ENCODE measurements around the gene PPP1R26.

PPP1R26 gene

DNA sequence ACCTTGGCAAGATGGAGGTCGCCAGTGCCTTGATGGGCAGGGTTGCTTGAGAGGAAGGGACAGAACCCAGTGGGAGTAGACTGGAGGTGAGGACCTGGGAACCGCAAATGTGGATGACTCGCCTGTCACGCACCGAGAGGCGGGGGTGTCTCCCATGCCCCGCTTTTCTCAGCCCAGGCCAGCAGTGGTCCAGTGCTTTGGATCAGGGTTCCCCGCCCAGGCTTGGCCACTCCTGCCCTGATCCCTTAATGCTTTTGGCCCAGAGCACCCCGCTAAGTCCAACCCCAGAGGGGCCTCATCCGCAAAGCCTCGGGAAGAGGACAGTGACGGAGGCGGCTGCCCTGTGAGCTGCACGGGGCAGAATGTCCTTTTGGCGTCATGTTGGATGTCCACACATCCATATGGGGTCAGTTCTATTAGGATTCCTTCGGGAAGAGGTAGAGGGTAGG lies 23.3 kb downstream of the PPP1R26 start (continued):
- no peak for TF ChIP-seq ZSCAN4 (tag by site-specific recombination; IDR thresholded peaks at IDR 0.05)
- no peak for TF ChIP-seq ZFP41 (tag by site-specific recombination; IDR thresholded peaks at IDR 0.05; ENCODE audit: borderline replicate concordance)
- no peak for TF ChIP-seq ZNF701 (tag by site-specific recombination; IDR thresholded peaks at IDR 0.05)
- no peak for TF ChIP-seq MYNN (tag by site-specific recombination; IDR thresholded peaks at IDR 0.05; ENCODE audit: borderline replicate concordance)
- no peak for TF ChIP-seq ZNF510 (tag by site-specific recombination; IDR thresholded peaks at IDR 0.05; ENCODE audit: insufficient replicate concordance)
- TF ChIP-seq ZSCAN16 (tag by site-specific recombination; IDR thresholded peaks at IDR 0.05), result no peak
- no peak for TF ChIP-seq ZNF704 (tag by site-specific recombination; IDR thresholded peaks at IDR 0.05)
- TF ChIP-seq ZNF138 (tag by site-specific recombination; IDR thresholded peaks at IDR 0.05; ENCODE audit: borderline replicate concordance), result no peak
- TF ChIP-seq ZNF626 (tag by site-specific recombination; IDR thresholded peaks at IDR 0.05), result no peak
- no peak for TF ChIP-seq ZBTB26 (tag by site-specific recombination; optimal IDR thresholded peaks at IDR 0.05)

DNA sequence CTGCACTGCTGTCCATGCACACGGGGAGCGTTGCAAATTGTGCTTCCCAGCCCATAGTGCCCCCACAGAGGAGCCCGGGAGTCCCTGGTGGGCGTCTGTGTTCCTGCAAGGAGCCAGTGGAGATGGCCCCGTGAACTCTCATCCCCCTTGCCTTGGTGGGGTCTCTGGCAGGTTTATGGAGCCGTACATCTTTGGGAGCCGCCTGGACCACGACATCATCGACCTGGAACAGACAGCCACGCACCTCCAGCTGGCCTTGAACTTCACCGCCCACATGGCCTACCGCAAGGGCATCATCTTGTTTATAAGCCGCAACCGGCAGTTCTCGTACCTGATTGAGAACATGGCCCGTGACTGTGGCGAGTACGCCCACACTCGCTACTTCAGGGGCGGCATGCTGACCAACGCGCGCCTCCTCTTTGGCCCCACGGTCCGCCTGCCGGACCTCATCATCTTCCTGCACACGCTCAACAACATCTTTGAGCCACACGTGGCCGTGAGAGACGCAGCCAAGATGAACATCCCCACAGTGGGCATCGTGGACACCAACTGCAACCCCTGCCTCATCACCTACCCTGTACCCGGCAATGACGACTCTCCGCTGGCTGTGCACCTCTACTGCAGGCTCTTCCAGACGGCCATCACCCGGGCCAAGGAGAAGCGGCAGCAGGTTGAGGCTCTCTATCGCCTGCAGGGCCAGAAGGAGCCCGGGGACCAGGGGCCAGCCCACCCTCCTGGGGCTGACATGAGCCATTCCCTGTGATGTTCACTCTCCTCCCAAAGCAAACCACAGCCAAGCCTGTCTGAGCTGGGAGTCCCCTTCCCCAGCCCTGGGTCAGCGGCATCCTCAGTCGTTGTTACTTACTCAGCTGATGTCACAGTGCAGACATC lies 24.0 kb downstream of the PPP1R26 start:
- Histone ChIP-seq H3K9me3 (ENCODE audit: control insufficient read depth, insufficient read depth, low read depth, low read length) (no peaks in the 10 kb centered on the region), H3K36me3 (ENCODE audit: control insufficient read depth in 2 of 2, insufficient read depth in 1 of 2, low read length in 2 of 2) (peaks cover 0 to 38% of the 10 kb centered on the region in 2 experiments; a peak in 2 of 3 replicates), H3K4me3 (ENCODE audit: low read depth, low read length) (no peak overlapping the region), H3K27ac (ENCODE audit: extremely low read depth, low read depth, low read length) (no peak overlapping the region), H3K4me1 (ENCODE audit: control insufficient read depth, insufficient read depth, low read length) (peaks cover 3% of the 10 kb centered on the region; the same call in 1 of the 2 replicates)
- TF ChIP-seq TRIM28 (IDR thresholded peaks at IDR 0.05; ENCODE audit: borderline replicate concordance, low read length), result no peak
- TF ChIP-seq ZFHX2 (tag by site-specific recombination; conservative IDR thresholded peaks at IDR 0.05), result peak; percentile 40; the same call in 1 of the 2 replicates
- POLR2A ChIA-PET, result interaction anchor here (1.2 kb wide), 1 partner anchor 23 kb away, joined by 3 read pairs; no protein-coding TSS in a partner anchor
- CTCF ChIA-PET, result interaction anchor here (0.6 to 2.5 kb wide), 14 partner anchors 9 to 359 kb away, joined by 3 to 11 read pairs (median 3); partner anchors contain the start of gene PAEP

- peaks cover 0 to 38% of the 10 kb centered on the region in 2 experiments; a peak in 2 of 3 replicates for H3K36me3 ChIP-seq (ENCODE audit: control insufficient read depth in 2 of 2, insufficient read depth in 1 of 2, low read length in 2 of 2)
- H3K9me3 ChIP-seq (ENCODE audit: control insufficient read depth, insufficient read depth, low read depth, low read length), result no peaks in the 10 kb centered on the region
- ChIA-PET POLR2A (interaction anchor here (1.0 to 1.9 kb wide), 4 partner anchors 22 to 859 kb away, joined by 3 to 6 read pairs (median 3); partner anchors contain the start of gene DNLZ), CTCF (interaction anchor here (0.5 to 2.5 kb wide), 34 partner anchors 10 to 463 kb away, joined by 3 to 11 read pairs (median 3); partner anchors contain the start of genes PAEP and PPP1R26)
- no peak overlapping the region for H3K27ac ChIP-seq (ENCODE audit: extremely low read depth, low read depth, low read length)
- H3K4me1 ChIP-seq (ENCODE audit: control insufficient read depth, insufficient read depth, low read length), result peaks cover 3% of the 10 kb centered on the region; the same call in 1 of the 2 replicates
- H3K4me3 ChIP-seq (ENCODE audit: low read depth, low read length), result no peak overlapping the region
- TF ChIP-seq, protein P1, sequence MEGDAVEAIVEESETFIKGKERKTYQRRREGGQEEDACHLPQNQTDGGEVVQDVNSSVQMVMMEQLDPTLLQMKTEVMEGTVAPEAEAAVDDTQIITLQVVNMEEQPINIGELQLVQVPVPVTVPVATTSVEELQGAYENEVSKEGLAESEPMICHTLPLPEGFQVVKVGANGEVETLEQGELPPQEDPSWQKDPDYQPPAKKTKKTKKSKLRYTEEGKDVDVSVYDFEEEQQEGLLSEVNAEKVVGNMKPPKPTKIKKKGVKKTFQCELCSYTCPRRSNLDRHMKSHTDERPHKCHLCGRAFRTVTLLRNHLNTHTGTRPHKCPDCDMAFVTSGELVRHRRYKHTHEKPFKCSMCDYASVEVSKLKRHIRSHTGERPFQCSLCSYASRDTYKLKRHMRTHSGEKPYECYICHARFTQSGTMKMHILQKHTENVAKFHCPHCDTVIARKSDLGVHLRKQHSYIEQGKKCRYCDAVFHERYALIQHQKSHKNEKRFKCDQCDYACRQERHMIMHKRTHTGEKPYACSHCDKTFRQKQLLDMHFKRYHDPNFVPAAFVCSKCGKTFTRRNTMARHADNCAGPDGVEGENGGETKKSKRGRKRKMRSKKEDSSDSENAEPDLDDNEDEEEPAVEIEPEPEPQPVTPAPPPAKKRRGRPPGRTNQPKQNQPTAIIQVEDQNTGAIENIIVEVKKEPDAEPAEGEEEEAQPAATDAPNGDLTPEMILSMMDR (tag by site-specific recombination; IDR thresholded peaks at IDR 0.05), result peak; percentile 74
- TF ChIP-seq, protein P2, sequence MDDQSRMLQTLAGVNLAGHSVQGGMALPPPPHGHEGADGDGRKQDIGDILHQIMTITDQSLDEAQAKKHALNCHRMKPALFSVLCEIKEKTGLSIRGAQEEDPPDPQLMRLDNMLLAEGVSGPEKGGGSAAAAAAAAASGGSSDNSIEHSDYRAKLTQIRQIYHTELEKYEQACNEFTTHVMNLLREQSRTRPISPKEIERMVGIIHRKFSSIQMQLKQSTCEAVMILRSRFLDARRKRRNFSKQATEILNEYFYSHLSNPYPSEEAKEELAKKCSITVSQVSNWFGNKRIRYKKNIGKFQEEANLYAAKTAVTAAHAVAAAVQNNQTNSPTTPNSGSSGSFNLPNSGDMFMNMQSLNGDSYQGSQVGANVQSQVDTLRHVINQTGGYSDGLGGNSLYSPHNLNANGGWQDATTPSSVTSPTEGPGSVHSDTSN (CRISPR knock-in tag; IDR thresholded peaks at IDR 0.05), result no peak
- 0 out of 2 replicates have a peak, but pooled peaks have one; percentile 9 for TF ChIP-seq SP7 (tag by site-specific recombination; IDR thresholded peaks at IDR 0.05)
- TF ChIP-seq ZNF600 (tag by site-specific recombination; IDR thresholded peaks at IDR 0.05), result peak; percentile 84
- TF ChIP-seq ZFP3 (tag by site-specific recombination; IDR thresholded peaks at IDR 0.05; ENCODE audit: low read depth), result no peak
- 0 out of 2 replicates have a peak, but pooled peaks have one; percentile 17 for TF ChIP-seq ZNF341 (tag by site-specific recombination; IDR thresholded peaks at IDR 0.05; ENCODE audit: low read depth)
- 0 out of 2 replicates have a peak, but pooled peaks have one; percentile 37 for TF ChIP-seq ZNF629 (tag by site-specific recombination; IDR thresholded peaks at IDR 0.05)
- no peak for TF ChIP-seq MYNN (tag by site-specific recombination; IDR thresholded peaks at IDR 0.05; ENCODE audit: borderline replicate concordance)
- peak; percentile 58 for TF ChIP-seq ZNF335 (tag by site-specific recombination; conservative IDR thresholded peaks at IDR 0.05)
- peak; percentile 5 for TF ChIP-seq ZBTB26 (tag by site-specific recombination; optimal IDR thresholded peaks at IDR 0.05)
Observed at GRCh38 chr9:135504262-135505243, 25.0 kb downstream of the PPP1R26 start.

Measured in HEK293 (cell line).